Measurements from ENCODE around the gene SGMS1.

DNA sequence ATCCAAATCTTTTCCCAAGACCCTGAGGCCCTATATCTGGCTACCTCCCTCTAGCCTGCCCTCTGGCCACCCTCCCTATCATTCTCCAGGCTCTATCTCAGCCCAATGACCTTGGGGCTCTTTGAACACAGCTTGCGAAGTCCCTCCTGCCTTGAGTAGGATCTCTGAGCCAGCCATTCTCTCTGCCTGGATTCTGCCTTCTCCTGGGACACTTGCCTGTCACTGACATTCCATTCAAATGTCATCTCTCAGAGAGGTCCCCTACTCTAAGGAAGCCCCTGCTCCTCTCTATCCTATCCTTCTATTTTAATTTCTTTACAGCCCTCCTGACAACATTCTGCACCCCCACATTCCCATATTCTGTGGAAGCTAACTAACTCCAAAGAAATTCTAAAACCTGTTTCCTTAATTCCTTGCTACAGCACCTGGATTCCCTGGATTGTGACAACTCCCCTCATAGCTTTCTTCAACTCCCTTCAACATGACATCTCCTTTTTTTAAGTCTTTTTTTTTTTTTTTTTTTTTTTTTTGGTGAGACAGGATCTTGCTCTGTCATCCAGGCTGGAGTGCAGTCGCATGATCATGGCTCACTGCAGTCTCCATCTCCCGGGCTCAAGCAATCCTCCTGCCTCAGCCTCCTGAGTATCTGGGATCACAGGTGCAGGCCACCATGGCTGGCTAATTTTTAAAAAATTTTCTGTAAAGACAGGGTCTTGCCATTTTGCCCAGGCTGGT is 291.5 kb downstream of the SGMS1 start:
- TF ChIP-seq, protein P1, sequence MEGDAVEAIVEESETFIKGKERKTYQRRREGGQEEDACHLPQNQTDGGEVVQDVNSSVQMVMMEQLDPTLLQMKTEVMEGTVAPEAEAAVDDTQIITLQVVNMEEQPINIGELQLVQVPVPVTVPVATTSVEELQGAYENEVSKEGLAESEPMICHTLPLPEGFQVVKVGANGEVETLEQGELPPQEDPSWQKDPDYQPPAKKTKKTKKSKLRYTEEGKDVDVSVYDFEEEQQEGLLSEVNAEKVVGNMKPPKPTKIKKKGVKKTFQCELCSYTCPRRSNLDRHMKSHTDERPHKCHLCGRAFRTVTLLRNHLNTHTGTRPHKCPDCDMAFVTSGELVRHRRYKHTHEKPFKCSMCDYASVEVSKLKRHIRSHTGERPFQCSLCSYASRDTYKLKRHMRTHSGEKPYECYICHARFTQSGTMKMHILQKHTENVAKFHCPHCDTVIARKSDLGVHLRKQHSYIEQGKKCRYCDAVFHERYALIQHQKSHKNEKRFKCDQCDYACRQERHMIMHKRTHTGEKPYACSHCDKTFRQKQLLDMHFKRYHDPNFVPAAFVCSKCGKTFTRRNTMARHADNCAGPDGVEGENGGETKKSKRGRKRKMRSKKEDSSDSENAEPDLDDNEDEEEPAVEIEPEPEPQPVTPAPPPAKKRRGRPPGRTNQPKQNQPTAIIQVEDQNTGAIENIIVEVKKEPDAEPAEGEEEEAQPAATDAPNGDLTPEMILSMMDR (IDR thresholded peaks at IDR 0.05; ENCODE audit: low read length): no peak
- TF ChIP-seq EZH2 (IDR thresholded peaks at IDR 0.05; ENCODE audit: borderline replicate concordance, low read length): no peak

Data from OCI-LY1 (cell line).